ENCODE results near the gene SLC31A1. TPM values are rescaled to one million over a fixed set of nuclear protein-coding genes. Genes with fewer than 3 reads are reported as not detected.

The SLC31A1 gene
- total and polyA plus RNA-seq, 2 of the 13 experiments (the other 11 are each of a cell fraction or from before 2014, with no cell fraction given) = 62.9 to 70.0 TPM

DNA sequence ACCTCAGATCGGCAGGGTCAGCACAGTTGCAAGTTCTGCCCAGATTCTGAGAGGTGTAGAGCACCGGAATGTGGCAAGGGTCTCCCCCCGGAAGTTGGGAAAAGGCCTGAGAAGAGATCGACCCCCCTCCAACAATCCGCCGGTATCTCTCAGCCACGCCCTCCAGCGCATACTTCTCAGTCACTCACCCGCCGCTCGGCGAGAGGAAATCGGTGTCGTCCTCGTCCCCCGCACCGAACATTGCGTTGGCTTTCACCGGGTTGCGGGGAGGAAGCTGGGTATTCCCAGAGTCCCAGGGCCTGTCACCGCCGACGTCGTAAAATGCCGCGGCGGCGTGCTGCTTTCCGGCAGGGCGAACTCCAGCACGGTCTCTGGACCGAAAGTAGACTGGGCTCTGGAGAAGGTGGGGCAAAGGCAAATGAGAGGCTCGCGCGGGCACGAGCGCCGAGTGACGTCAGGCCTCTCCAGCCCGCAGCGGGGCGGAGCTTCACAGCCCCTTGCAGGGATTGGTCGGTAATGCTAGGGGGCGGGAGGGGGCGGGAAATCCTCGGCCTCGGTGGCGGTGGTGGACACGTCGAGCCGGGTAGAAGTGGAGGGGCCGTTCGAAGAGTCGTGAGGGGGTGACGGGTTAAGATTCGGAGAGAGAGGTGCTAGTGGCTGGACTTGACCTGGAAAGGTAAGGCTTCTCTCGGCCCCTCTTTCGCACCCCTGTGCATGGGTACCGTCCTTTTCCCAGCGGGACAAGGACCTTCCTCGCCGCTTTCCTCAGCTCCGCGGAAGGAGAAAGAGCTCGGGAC is at the start of gene SLC31A1, which contains the start of gene FKBP15 (continued):
- no peak; the same call in 1 of the 2 replicates for TF ChIP-seq ZNF629 (CRISPR knock-in tag; conservative IDR thresholded peaks at IDR 0.05)
- no peak for TF ChIP-seq ZNF883 (CRISPR knock-in tag; IDR thresholded peaks at IDR 0.05; ENCODE audit: not compliant biosample characterization)
- TF ChIP-seq ZNF251 (CRISPR knock-in tag; IDR thresholded peaks at IDR 0.05) = no peak
- no peak; the same call in 1 of the 2 replicates for TF ChIP-seq MYC (CRISPR knock-in tag; IDR thresholded peaks at IDR 0.05; ENCODE audit: borderline replicate concordance)
- no peak for TF ChIP-seq MAFG (CRISPR knock-in tag; IDR thresholded peaks at IDR 0.05)
- TF ChIP-seq, protein P1, sequence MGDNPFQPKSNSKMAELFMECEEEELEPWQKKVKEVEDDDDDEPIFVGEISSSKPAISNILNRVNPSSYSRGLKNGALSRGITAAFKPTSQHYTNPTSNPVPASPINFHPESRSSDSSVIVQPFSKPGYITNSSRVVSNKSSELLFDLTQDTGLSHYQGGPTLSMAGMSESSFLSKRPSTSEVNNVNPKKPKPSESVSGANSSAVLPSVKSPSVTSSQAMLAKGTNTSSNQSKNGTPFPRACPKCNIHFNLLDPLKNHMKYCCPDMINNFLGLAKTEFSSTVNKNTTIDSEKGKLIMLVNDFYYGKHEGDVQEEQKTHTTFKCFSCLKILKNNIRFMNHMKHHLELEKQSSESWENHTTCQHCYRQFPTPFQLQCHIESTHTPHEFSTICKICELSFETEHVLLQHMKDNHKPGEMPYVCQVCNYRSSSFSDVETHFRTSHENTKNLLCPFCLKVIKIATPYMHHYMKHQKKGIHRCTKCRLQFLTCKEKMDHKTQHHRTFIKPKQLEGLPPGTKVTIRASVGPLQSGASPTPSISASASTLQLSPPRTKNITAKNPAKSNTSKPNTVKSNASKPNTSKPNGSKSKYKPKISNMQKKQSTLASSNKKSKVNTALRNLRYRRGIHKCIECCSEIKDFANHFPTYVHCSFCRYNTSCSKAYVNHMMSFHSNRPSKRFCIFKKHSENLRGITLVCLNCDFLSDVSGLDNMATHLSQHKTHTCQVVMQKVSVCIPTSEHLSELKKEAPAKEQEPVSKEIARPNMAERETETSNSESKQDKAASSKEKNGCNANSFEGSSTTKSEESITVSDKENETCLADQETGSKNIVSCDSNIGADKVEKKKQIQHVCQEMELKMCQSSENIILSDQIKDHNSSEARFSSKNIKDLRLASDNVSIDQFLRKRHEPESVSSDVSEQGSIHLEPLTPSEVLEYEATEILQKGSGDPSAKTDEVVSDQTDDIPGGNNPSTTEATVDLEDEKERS (CRISPR knock-in tag; IDR thresholded peaks at IDR 0.05) = no peak
- no peak for TF ChIP-seq ZNF101 (CRISPR knock-in tag; IDR thresholded peaks at IDR 0.05; ENCODE audit: borderline replicate concordance, low read depth)
- TF ChIP-seq BRF2 (CRISPR knock-in tag; IDR thresholded peaks at IDR 0.05) = no peak
- no peak for TF ChIP-seq HNRNPUL1 (IDR thresholded peaks at IDR 0.05; ENCODE audit: low read depth, low read length)
- TF ChIP-seq ATM (IDR thresholded peaks at IDR 0.05; ENCODE audit: borderline replicate concordance) = no peak
- no peak for TF ChIP-seq MAFK (conservative IDR thresholded peaks at IDR 0.05 in 1 of 2, IDR thresholded peaks at IDR 0.05 in 1 of 2; ENCODE audit: low read length in 2 of 2)
- TF ChIP-seq SMARCE1 (IDR thresholded peaks at IDR 0.05; ENCODE audit: borderline replicate concordance) = no peak
- TF ChIP-seq ATRX (CRISPR knock-in tag; IDR thresholded peaks at IDR 0.05; ENCODE audit: borderline replicate concordance) = no peak
- TF ChIP-seq ZNF296 (CRISPR knock-in tag; conservative IDR thresholded peaks at IDR 0.05) = peak; percentile 3; the same call in 1 of the 2 replicates
- TF ChIP-seq ZSCAN31 (CRISPR knock-in tag; IDR thresholded peaks at IDR 0.05; ENCODE audit: low read depth) = peak; percentile 69
- TF ChIP-seq ZBTB33 (CRISPR knock-in tag; IDR thresholded peaks at IDR 0.05) = no peak
- TF ChIP-seq FOXK2 (IDR thresholded peaks at IDR 0.05) = no peak
- no peak for TF ChIP-seq SRF (IDR thresholded peaks at IDR 0.05; ENCODE audit: low read depth, low read length)
- peak; percentile 57 for TF ChIP-seq TEAD3 (CRISPR knock-in tag; optimal IDR thresholded peaks at IDR 0.05; ENCODE audit: borderline replicate concordance)
- TF ChIP-seq MIER3 (CRISPR knock-in tag; IDR thresholded peaks at IDR 0.05; ENCODE audit: borderline replicate concordance) = peak; percentile 23; the same call in 1 of the 2 replicates
- TF ChIP-seq, protein P2, sequence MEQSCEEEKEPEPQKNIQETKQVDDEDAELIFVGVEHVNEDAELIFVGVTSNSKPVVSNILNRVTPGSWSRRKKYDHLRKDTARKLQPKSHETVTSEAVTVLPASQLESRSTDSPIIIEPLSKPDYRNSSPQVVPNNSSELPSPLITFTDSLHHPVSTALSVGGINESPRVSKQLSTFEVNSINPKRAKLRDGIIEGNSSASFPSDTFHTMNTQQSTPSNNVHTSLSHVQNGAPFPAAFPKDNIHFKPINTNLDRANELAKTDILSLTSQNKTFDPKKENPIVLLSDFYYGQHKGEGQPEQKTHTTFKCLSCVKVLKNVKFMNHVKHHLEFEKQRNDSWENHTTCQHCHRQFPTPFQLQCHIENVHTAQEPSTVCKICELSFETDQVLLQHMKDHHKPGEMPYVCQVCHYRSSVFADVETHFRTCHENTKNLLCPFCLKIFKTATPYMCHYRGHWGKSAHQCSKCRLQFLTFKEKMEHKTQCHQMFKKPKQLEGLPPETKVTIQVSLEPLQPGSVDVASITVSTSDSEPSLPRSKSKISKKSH (CRISPR knock-in tag; IDR thresholded peaks at IDR 0.05; ENCODE audit: borderline replicate concordance) = no peak; the same call in 1 of the 2 replicates
- no peak for TF ChIP-seq SP140L (CRISPR knock-in tag; IDR thresholded peaks at IDR 0.05; ENCODE audit: borderline replicate concordance)
- no peak for TF ChIP-seq NCOA1 (CRISPR knock-in tag; IDR thresholded peaks at IDR 0.05)

Data from HepG2 (cell line).